ENCODE results near the gene INO80B.

The INO80B gene

GRCh38 chr2:74421221-74421870 lies 33.5 kb upstream of the INO80B start, which contains the start of the genes C2orf81 and WDR54:
C2orf81 (minus strand) TSS chr2:74421619; CDS start chr2:74421560, 59 bp downstream.
WDR54 (plus strand) TSS chr2:74421730; CDS start chr2:74422154, 424 bp downstream.
- DNase-seq = peak; percentile 85 to 86
- no peak for TF ChIP-seq GATA1 (IDR thresholded peaks at IDR 0.05; ENCODE audit: low read depth, low read length)
- peak; percentile 33 for TF ChIP-seq POLR2A (IDR thresholded peaks at IDR 0.05; ENCODE audit: low read length)

DNA sequence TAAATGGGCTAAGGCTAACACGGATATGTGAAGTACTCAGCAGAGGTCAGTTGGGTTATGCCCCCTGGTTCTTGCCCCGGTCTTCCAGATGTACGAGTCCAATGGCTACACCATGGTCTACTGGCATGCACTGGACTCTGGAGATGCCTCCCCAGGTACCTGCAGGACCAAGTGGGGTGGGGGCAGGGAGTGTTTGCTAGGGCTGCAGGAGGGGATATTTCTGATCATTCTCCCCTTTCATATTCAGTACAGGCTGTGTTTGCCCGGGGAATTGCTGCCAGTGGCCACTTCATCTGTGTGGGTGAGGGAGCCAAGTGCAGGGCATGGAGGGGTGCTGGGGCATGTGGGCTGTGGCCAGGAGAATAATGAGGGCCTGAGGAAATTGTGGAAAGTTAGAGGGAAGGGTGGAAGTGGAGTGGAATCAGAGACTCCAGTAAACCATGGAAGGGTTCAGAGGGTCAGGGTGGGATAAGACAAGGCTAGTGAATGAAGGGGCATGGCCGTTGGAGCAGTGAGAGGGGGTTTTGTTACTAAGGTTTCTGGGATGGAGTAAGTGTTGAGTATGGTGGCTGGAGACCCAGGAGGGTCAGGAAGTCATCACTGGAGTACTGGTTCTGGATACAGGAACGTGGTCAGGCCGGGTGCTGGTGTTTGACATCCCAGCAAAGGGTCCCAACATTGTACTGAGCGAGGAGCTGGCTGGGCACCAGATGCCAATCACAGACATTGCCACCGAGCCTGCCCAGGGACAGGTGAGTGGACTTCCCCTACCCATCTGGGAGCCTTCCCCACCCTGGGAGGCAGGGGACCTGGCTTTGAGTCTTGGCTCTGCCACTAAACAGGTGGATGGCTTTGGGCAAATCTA lies 31.4 kb upstream of the INO80B start:
- no peak for TF ChIP-seq POLR2A (IDR thresholded peaks at IDR 0.05; ENCODE audit: low read length)
- TF ChIP-seq GATA1 (IDR thresholded peaks at IDR 0.05; ENCODE audit: low read depth, low read length) = no peak
- no peak for DNase-seq

GRCh38 chr2:74424139-74424992 lies 30.5 kb upstream of the INO80B start:
- TF ChIP-seq POLR2A (IDR thresholded peaks at IDR 0.05; ENCODE audit: low read length) = no peak
- no peak for TF ChIP-seq GATA1 (IDR thresholded peaks at IDR 0.05; ENCODE audit: low read depth, low read length)
- no peak for DNase-seq

GRCh38 chr2:74424995-74425406 lies 29.9 kb upstream of the INO80B start:
- TF ChIP-seq GATA1 (IDR thresholded peaks at IDR 0.05; ENCODE audit: low read depth, low read length) (no peak), POLR2A (IDR thresholded peaks at IDR 0.05; ENCODE audit: low read length) (no peak)
- DNase-seq = no peak

GRCh38 chr2:74425523-74425922 lies 29.4 kb upstream of the INO80B start:
- TF ChIP-seq GATA1 (IDR thresholded peaks at IDR 0.05; ENCODE audit: low read depth, low read length) (no peak), POLR2A (IDR thresholded peaks at IDR 0.05; ENCODE audit: low read length) (no peak)
- DNase-seq = no peak

GRCh38 chr2:74426181-74426758 lies 28.6 kb upstream of the INO80B start:
- TF ChIP-seq GATA1 (IDR thresholded peaks at IDR 0.05; ENCODE audit: low read depth, low read length) (no peak), POLR2A (IDR thresholded peaks at IDR 0.05; ENCODE audit: low read length) (no peak)
- DNase-seq = no peak

DNA sequence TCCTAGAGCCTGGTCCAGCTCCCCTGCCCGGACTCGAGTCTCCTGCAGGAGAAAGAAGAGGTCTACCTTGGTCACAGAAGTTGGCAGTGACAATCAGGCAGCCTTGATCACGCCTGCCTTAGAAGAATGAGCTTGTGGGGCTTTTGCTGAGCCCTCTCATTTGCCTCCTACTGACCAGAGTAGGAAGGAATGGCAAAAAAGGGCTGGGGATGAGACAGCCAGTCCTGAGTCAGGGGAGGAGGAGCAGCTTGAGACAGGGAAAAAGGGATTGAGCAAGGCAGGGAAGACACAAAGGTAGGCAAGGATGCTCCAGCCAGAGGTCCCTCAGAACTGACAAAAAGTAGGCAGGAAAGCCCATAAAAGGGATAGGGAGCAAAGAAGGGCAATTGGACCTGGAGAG lies 27.3 kb upstream of the INO80B start:
- DNase-seq = no peak
- TF ChIP-seq GATA1 (IDR thresholded peaks at IDR 0.05; ENCODE audit: low read depth, low read length) = no peak
- TF ChIP-seq POLR2A (IDR thresholded peaks at IDR 0.05; ENCODE audit: low read length) = no peak

DNA sequence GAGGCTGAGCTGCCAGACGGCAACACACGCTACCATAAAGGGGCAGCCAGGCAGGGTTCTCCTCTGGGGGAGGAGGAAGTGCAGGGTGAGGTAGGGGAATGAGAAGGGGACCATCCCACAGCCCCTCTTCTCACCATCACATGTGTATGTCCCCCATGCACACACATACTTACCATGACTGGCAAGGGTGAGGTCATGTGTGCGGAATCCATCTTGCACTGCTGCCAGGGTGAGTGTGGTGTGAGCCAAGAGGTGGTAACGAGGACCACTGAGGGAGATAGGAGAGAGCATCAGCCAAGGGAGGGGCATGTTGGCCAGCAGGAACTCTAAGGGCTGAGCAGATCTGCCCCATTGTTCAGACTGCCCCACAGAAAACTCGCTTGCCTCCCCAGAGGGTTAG lies 26.2 kb upstream of the INO80B start:
- TF ChIP-seq GATA1 (IDR thresholded peaks at IDR 0.05; ENCODE audit: low read depth, low read length) (no peak), POLR2A (IDR thresholded peaks at IDR 0.05; ENCODE audit: low read length) (no peak)
- no peak for DNase-seq

GRCh38 chr2:74429487-74430451 lies 25.1 kb upstream of the INO80B start:
- TF ChIP-seq POLR2A (IDR thresholded peaks at IDR 0.05; ENCODE audit: low read length) (no peak), GATA1 (IDR thresholded peaks at IDR 0.05; ENCODE audit: low read depth, low read length) (no peak)

DNA sequence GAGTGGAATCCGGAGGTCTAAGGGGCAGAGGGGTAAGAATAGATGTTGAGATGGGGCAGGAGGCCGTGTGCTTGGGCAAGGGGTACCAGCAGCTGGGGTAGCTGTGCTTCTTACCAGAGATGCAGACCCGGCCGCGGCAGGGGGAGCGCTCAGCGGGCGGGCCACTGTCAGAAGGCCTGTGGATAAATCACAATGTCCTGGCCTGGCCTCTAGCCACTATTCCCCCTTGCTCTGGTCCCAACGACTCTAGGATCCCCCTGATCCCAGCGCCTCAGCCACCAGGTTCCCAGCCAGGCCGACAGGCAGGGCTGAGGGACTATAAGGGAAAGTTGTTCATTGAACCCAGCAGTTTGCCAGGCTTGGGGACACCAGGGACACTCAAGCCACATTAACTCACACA lies 24.4 kb upstream of the INO80B start:
- TF ChIP-seq GATA1 (IDR thresholded peaks at IDR 0.05; ENCODE audit: low read depth, low read length) (no peak), POLR2A (IDR thresholded peaks at IDR 0.05; ENCODE audit: low read length) (no peak)
- no peak for DNase-seq

More at GRCh38 chr2:74429487-74430451, 25.1 kb upstream of the INO80B start:
- no peak for DNase-seq

- no peak for DNase-seq
- TF ChIP-seq GATA1 (IDR thresholded peaks at IDR 0.05; ENCODE audit: low read depth, low read length) (no peak), POLR2A (IDR thresholded peaks at IDR 0.05; ENCODE audit: low read length) (no peak)
These were observed 18.6 kb upstream of the INO80B start for GRCh38 chr2:74436111-74436805.
